ENCODE results near the gene GPD2.

The GPD2 gene

DNA sequence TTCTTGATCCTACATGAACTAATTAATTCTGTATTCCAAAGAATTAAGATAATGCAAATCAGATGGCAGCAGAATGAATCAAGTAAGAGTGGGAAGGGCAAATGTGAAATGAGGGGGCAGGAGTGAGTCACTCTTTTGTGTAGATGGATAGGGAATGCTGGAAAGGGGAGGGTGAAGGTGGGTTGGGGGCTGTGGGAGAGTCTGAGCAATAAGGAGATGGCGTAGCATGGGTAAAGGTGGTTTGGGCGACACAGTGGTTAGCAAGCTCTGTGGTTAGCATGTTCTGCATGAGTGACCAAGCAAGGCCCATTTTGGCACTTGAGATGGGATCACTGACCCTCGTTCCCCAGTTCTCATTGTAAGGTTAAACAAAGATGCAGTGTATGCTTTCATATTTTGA, 20.4 kb downstream of the GPD2 start:
- TF ChIP-seq, protein P1, sequence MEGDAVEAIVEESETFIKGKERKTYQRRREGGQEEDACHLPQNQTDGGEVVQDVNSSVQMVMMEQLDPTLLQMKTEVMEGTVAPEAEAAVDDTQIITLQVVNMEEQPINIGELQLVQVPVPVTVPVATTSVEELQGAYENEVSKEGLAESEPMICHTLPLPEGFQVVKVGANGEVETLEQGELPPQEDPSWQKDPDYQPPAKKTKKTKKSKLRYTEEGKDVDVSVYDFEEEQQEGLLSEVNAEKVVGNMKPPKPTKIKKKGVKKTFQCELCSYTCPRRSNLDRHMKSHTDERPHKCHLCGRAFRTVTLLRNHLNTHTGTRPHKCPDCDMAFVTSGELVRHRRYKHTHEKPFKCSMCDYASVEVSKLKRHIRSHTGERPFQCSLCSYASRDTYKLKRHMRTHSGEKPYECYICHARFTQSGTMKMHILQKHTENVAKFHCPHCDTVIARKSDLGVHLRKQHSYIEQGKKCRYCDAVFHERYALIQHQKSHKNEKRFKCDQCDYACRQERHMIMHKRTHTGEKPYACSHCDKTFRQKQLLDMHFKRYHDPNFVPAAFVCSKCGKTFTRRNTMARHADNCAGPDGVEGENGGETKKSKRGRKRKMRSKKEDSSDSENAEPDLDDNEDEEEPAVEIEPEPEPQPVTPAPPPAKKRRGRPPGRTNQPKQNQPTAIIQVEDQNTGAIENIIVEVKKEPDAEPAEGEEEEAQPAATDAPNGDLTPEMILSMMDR (IDR thresholded peaks at IDR 0.05), result no peak

DNA sequence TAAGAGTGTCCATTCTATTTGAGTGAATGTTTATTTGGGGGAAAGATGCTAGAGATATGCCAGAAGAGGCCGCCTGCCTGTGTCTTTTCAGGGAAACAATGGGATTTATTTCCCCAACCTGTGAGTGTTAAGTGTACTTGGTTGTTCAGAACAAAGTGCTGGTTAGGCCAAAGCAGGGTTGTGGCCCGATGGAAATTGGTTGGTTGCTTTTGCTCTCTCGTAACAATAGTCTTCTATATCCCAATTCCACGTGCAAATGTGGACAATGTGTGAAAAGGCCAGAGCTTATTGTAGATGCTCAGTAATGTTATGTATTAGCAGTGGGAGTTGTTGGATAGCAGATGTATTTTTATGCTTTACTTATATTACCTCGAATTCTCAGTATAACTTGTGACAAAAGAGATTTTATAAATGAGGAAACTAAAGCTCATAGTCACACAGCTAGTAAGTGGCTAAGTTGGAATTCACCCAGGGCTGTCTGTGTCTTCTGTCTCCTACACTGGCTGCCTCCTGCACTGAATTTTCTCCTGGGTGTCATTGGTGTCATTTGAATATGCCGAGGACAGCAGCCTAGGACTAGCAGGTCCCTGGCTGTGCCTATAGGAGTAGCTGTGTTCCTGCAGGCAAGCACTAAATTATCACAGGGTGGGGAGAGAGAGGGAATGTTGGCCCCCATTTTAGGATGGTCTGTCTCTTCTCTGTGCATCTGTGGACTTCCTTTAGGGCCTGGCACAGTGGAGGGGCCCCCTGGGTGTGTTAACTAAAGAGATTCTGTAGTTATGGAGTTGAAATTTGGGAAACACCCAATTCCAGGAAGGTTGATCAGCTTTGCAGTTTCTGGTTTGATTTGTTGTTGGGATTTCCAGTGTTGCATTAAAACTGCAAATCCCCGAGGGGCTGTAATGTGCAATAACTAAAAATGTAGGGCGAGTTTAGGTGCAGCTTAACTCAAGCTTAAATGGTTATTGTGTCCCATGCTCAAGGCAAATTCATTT, 21.6 kb downstream of the GPD2 start:
- TF ChIP-seq, protein P1 (IDR thresholded peaks at IDR 0.05), result no peak

DNA sequence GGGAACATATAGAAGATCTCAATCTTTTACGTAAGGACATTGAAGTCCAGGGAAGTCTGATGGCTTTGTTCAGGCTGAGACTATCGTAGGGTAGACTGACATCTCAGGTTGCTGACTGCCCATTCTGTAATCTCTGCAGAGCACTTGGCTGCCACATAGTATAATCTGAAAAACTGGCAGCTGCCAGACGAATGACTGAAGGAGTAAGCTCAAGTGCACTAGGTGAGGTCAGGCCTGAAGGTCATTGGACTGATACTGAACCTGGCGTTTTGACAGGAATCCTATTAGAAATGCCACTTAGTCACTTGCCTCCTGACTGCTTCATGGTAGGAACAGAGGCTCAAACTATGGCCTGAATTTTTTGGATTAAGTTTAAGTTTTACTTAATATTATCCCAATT, 23.5 kb downstream of the GPD2 start:
- TF ChIP-seq, protein P1 (IDR thresholded peaks at IDR 0.05), result no peak

DNA sequence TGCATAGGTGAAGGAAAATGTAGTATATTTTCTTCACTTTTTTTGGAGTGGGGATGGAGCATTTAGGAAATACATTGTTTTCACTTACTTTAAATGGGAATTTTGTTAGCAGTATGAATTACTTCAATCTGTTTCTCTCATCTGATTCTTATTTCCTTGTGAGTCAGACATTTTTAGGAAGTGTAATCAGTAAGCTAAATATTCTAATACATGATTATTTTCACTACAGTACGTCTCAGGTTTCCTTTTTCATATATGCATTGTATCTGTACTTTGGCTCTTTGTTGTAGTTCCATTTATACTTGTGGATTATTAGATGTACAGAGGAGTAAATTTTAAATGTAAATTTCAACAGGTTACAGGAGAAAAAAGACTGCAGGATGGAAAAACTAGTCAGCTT, 27.9 kb downstream of the GPD2 start:
- TF ChIP-seq, protein P1 (IDR thresholded peaks at IDR 0.05), result no peak

GRCh38 chr2:156465573-156465972, 29.4 kb downstream of the GPD2 start:
- TF ChIP-seq, protein P1 (IDR thresholded peaks at IDR 0.05), result no peak

DNA sequence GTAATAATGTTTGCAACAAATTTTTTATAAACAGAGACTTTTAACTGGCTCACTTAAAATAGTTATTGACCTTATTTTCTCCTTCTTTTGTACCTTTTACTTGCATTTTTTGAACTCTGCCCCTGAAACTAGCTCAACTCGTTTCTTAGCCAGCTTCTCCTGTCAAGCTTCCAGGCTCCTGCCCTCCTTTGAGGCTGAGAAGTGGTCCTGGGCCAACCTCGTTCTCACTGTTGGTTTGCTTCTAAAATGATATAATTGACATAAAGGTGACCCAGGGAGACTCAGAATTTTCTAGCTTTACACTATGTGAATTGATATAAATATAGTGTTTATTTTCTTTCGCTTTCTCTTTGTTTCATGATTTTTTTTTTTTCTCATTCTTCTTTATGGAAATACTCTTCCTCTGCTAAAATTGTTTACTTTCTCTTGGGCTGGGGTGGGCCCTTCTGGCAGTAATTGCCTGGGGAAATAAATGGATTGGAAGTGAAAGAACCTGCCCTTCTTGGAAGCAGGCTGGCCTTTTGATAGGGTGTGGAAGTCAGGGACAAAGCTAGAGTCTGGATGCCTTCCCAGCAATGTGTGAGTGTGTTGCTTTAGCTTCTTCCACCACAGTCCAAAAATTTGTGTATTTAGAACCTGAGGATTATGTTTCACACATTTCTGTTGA, 30.7 kb downstream of the GPD2 start:
- TF ChIP-seq, protein P1 (IDR thresholded peaks at IDR 0.05), result no peak

DNA sequence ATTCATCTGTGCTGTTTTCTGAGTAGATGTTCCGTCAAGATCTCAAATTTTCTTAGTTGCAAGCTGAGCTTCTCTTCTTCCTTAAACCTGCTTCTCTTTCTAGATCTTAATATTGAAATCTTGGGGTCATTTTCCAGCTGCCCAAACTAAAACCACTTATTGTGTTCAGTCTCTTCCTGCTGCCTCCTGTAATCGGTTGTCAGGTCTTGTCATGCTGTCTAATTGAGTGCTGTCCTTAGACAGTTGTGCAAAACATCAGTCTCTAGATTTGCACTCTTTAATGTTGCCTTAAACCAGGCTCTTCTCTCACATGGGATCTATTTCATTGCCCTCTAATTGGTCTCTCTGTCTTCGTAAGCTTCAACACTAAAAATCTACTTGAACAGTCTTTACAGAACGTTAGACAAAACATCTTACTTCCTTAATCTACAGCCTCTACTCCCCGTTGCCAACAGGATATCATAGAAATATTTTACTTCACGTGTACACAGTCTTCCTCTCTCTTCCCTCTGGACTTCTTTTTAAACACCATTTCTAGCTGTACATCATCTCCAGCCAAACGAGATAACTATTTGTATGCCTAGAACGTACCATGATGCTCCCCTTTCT, 34.9 kb downstream of the GPD2 start:
- TF ChIP-seq, protein P1 (IDR thresholded peaks at IDR 0.05), result no peak
